ACC112 (cell line): ENCODE data around the gene FXN.

Source experiments
- H2AFZ ChIP-seq: fragments of 200-600 bp; sonication (generic); one replicate; pipeline ENCODE4 v1.6.0; 2017; ENCODE audit warnings: antibody characterized with exemption, low read length; ENCODE audit not compliant: unreplicated experiment
- H3K27ac ChIP-seq: fragments of 200-600 bp; sonication (generic); 2 replicates; pipeline ENCODE4 v1.5.1; 2014; ENCODE audit warnings: low read depth, mild to moderate bottlenecking, antibody characterized with exemption, low read length, moderate library complexity
- H3K27me3 ChIP-seq: fragments of 200-600 bp; sonication (generic); 2 replicates; pipeline ENCODE4 v1.6.1; 2014; ENCODE audit warnings: mild to moderate bottlenecking, antibody characterized with exemption, low read length, moderate library complexity, mixed read lengths; ENCODE audit not compliant: insufficient read depth
- H3K36me3 ChIP-seq: fragments of 200-600 bp; sonication (generic); 2 replicates; pipeline ENCODE4 v1.6.1; 2016; ENCODE audit warnings: mild to moderate bottlenecking, antibody characterized with exemption, low read length, moderate library complexity, mixed read lengths; ENCODE audit not compliant: insufficient read depth
- H3K4me1 ChIP-seq: fragments of 200-600 bp; sonication (generic); one replicate; pipeline ENCODE4 v1.6.1; 2016; ENCODE audit warnings: low read length, mixed read lengths; ENCODE audit not compliant: insufficient read depth, unreplicated experiment, control insufficient read depth
- H3K4me3 ChIP-seq: fragments of 200-600 bp; sonication (generic); 2 replicates; pipeline ENCODE4 v1.5.1; 2014; ENCODE audit warnings: mild to moderate bottlenecking, low read depth, low read length
- H3K79me2 ChIP-seq: fragments of 200-600 bp; sonication (generic); one replicate; pipeline ENCODE4 v1.6.0; 2016; ENCODE audit warnings: low read length; ENCODE audit not compliant: control insufficient read depth, unreplicated experiment, insufficient read depth

The FXN gene

DNA sequence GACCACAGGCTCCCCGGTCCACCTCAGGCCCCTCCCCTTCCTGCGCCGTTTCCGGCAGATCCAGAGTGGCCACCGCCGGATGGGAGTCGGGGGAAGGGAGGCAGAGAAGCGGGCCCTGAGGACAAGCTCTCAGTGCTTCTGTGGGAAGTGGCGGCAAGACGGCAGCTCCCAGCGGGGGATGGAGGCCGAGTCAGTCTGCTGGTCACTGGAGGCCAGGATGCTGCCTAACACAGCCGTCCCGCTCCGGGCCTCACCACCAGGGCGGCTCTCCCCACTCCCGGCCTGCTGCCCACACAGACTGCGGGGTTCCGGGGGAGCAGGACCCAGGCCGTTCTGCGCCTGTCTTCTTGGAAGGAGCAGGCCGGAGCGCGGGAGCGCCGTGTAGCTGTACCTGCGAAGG, 31.4 kb downstream of the FXN start:
- H3K4me3 ChIP-seq: no peak overlapping the region
- no peak overlapping the region for H2AFZ ChIP-seq
- H3K4me1 ChIP-seq: no peaks in the 10 kb centered on the region
- peaks cover 5% of the 10 kb centered on the region; the same call in 1 of the 2 replicates for H3K36me3 ChIP-seq
- H3K27me3 ChIP-seq: no peaks in the 10 kb centered on the region
- no peaks in the 10 kb centered on the region for H3K79me2 ChIP-seq
- no peak overlapping the region for H3K27ac ChIP-seq

- no peaks in the 10 kb centered on the region for H3K79me2 ChIP-seq
- H2AFZ ChIP-seq: no peak overlapping the region
- no peaks in the 10 kb centered on the region for H3K4me1 ChIP-seq
- peaks cover 5% of the 10 kb centered on the region; the same call in 1 of the 2 replicates for H3K36me3 ChIP-seq
- H3K27me3 ChIP-seq: no peaks in the 10 kb centered on the region
- no peak overlapping the region for H3K27ac ChIP-seq
- H3K4me3 ChIP-seq: no peak overlapping the region
These were observed 34.6 kb downstream of the FXN start for GRCh38 chr9:69070201-69070600.

- H3K79me2 ChIP-seq: no peaks in the 10 kb centered on the region
- H2AFZ ChIP-seq: no peak overlapping the region
- peaks cover 5% of the 10 kb centered on the region; the same call in 1 of the 2 replicates for H3K36me3 ChIP-seq
- no peaks in the 10 kb centered on the region for H3K4me1 ChIP-seq
- H3K27me3 ChIP-seq: no peaks in the 10 kb centered on the region
- no peak overlapping the region for H3K27ac ChIP-seq
- no peak overlapping the region for H3K4me3 ChIP-seq
These were observed 35.5 kb downstream of the FXN start for GRCh38 chr9:69071059-69071458.

DNA sequence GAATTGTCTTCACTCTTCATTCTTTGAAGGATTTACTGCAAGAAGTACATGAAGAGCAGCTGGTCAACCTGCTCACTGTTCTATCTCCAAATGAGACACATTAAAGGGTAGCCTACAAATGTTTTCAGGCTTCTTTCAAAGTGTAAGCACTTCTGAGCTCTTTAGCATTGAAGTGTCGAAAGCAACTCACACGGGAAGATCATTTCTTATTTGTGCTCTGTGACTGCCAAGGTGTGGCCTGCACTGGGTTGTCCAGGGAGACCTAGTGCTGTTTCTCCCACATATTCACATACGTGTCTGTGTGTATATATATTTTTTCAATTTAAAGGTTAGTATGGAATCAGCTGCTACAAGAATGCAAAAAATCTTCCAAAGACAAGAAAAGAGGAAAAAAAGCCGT, 37.6 kb downstream of the FXN start:
- H3K36me3 ChIP-seq: no peaks in the 10 kb centered on the region
- H3K79me2 ChIP-seq: no peaks in the 10 kb centered on the region
- H3K4me3 ChIP-seq: no peak overlapping the region
- H3K27ac ChIP-seq: no peak overlapping the region
- H3K27me3 ChIP-seq: no peaks in the 10 kb centered on the region
- H3K4me1 ChIP-seq: no peaks in the 10 kb centered on the region
- H2AFZ ChIP-seq: no peak overlapping the region

DNA sequence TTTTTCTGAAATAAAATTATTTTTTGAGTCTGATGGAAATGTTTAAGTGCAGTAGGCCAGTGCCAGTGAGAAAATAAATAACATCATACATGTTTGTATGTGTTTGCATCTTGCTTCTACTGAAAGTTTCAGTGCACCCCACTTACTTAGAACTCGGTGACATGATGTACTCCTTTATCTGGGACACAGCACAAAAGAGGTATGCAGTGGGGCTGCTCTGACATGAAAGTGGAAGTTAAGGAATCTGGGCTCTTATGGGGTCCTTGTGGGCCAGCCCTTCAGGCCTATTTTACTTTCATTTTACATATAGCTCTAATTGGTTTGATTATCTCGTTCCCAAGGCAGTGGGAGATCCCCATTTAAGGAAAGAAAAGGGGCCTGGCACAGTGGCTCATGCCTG, 39.2 kb downstream of the FXN start:
- Histone ChIP-seq H3K79me2 (no peaks in the 10 kb centered on the region), H3K4me1 (no peaks in the 10 kb centered on the region), H3K36me3 (no peaks in the 10 kb centered on the region), H2AFZ (no peak overlapping the region), H3K4me3 (no peak overlapping the region), H3K27me3 (no peaks in the 10 kb centered on the region), H3K27ac (no peak overlapping the region)

GRCh38 chr9:69076550-69076949, 41.0 kb downstream of the FXN start:
- Histone ChIP-seq H3K27ac (no peak overlapping the region), H3K4me1 (no peaks in the 10 kb centered on the region), H3K4me3 (no peak overlapping the region), H3K79me2 (no peaks in the 10 kb centered on the region), H3K36me3 (no peaks in the 10 kb centered on the region), H3K27me3 (no peaks in the 10 kb centered on the region), H2AFZ (no peak overlapping the region)

- Histone ChIP-seq H3K36me3 (no peaks in the 10 kb centered on the region), H3K4me1 (no peaks in the 10 kb centered on the region), H3K27me3 (no peaks in the 10 kb centered on the region), H2AFZ (no peak overlapping the region), H3K4me3 (no peak overlapping the region), H3K27ac (no peak overlapping the region), H3K79me2 (no peaks in the 10 kb centered on the region)
These were observed 42.5 kb downstream of the FXN start for GRCh38 chr9:69078069-69078468.

- H3K36me3 ChIP-seq: no peaks in the 10 kb centered on the region
- no peak overlapping the region for H3K27ac ChIP-seq
- H3K27me3 ChIP-seq: no peaks in the 10 kb centered on the region
- H3K79me2 ChIP-seq: no peaks in the 10 kb centered on the region
- H3K4me3 ChIP-seq: no peak overlapping the region
- no peak overlapping the region for H2AFZ ChIP-seq
- no peaks in the 10 kb centered on the region for H3K4me1 ChIP-seq
These were observed 43.0 kb downstream of the FXN start for GRCh38 chr9:69078581-69078980.

DNA sequence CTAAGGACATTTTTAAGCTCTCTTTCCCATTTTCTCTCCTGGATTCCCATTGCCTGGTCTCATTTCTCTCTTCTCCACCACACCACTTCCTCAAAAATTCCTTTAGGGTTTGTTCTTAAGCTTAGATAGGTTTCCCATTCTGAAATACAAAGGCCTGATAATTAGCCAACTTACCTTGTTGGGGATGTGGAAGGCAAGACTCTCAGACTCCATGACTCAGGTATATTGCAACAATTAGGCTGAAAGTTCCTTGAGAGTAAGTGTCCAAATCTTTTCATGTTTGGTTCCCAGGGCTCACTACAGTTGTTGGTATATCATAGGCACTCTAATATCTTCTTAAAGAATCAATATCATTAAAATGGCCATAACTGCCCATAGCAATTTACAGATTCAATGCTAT, 43.6 kb downstream of the FXN start:
- Histone ChIP-seq H2AFZ (no peak overlapping the region), H3K79me2 (no peaks in the 10 kb centered on the region), H3K27me3 (no peaks in the 10 kb centered on the region), H3K4me1 (no peaks in the 10 kb centered on the region), H3K4me3 (no peak overlapping the region), H3K36me3 (no peaks in the 10 kb centered on the region), H3K27ac (no peak overlapping the region)

DNA sequence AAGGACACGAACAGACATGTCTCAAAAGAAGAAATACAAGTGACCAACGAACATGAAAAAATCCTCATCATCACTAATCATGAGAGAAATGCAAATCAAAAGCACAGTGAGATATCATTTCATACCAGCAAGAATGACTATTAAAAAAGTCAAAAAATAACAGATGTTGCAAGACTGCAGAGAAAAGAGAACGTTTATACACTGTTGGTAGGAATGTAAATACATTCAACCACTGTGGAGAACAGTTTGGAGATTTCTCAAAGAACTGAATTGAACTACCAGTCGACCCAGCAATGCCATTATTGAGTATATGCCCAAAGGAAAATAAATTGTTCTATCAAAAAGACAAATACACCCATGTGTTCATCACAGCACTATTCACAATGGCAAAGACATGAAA, 45.7 kb downstream of the FXN start:
- no peak overlapping the region for H3K27ac ChIP-seq
- H3K79me2 ChIP-seq: no peaks in the 10 kb centered on the region
- no peak overlapping the region for H3K4me3 ChIP-seq
- no peaks in the 10 kb centered on the region for H3K4me1 ChIP-seq
- H3K27me3 ChIP-seq: no peaks in the 10 kb centered on the region
- no peaks in the 10 kb centered on the region for H3K36me3 ChIP-seq
- no peak overlapping the region for H2AFZ ChIP-seq

DNA sequence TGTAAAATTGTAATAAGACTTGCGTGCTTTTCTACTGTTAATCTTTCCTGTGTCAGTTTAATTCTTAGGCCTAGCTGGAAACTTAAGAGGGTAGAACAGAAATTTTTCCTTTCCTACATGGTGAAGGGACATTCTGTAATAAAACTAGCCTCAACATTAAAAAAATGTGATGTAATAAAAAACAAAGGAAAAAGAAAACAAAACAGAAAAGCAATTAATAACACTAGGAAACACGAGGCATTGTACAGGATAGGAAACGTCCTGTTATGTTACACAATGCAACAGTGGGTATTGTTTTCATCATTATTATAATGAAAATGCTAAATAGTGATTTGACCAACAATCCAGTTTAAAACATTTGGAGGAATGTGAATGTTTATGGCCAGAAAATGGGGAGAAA, 47.8 kb downstream of the FXN start:
- no peak overlapping the region for H2AFZ ChIP-seq
- H3K27me3 ChIP-seq: no peaks in the 10 kb centered on the region
- no peaks in the 10 kb centered on the region for H3K79me2 ChIP-seq
- H3K36me3 ChIP-seq: no peaks in the 10 kb centered on the region
- H3K27ac ChIP-seq: no peak overlapping the region
- no peak overlapping the region for H3K4me3 ChIP-seq
- H3K4me1 ChIP-seq: no peaks in the 10 kb centered on the region
